Muscle of back (tissue), 11 donors: Measurements from ENCODE around the gene PLEKHM1. TPM values are rescaled to one million over a fixed set of nuclear protein-coding genes. Genes with fewer than 3 reads are reported as not detected.
"Not testable (repeated sequence)": the region's sequence is repeated elsewhere in the genome, so short reads cannot be mapped to it uniquely, and the experiment has no call there.

Experiments
- DNase-seq, 3 donors: peaks; one replicate each; pipeline versions ENCODE4 v3.0.0 to v3.0.0-alpha.2; 2013
- polyA plus RNA-seq, 10 donors: library from polyadenylated mRNA; unstranded; fragments of 120-200 nt; gene quantifications; one replicate each; pipeline ENCODE4 v1.2.1, GENCODE V29; 2013; ENCODE audit not compliant: insufficient read length in 10 of 10

PLEKHM1 gene
- polyA plus RNA-seq, 10 donors, result 7.1 to 14.8 (median 10.7) TPM

DNA sequence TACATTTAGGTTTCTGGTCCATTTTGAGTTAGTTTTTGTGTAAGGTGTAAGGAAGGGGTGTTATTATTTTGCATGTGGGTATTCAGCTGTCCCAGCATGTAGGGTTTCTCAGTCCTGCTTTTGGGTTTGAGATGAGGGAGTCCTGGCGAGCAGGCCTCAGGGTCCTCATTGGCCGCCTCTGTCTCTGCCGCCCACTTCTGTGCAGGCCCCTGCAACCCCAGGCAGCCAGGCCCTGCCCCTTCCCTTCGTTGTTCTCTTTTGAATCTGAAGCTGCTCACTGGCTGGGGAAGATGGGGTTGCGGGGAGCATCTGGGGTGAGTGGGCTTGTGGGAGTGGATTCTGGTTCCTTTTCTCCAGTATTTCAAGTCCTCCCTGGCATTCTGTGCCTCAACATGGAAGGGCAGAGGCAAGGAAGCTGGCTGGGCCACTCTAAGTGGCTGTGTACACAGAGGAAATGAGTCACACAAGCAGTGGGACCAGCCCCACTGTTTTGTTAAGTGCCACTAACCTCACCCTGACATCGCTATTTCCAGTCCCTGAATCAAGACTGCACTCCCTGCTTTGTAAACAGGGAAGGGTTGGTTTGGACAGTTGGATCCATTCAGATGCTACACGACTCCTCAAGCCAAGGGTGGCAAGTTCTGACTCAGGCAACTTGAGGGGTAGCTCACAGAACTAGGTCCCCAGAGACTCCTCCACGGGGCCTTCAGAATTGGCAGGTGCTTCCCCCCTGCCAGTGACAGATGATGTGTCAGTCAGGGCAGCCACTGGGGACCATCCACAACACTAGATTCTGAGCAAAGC lies 28.8 kb downstream of the PLEKHM1 start:
- not testable (repeated sequence) for DNase-seq

DNA sequence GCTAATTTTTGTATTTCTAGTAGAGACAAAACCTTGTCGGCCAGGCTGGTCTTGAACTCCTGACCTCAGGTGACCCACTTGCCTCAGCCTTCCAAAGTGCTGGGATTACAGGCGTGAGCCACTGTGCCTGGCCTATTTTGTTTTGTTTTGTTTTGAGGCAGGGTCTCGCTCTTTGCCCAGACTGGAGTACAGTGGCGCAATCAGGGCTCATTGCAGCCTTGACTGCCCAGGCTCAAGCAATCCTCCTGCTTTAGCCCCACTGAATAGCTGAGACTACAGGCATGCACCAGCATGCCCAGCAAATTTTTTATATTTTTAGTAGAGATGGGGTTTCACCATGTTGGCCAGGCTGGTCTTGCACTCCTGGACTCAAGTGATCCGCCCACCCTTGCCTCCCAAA lies 30.1 kb downstream of the PLEKHM1 start:
- DNase-seq, result not testable (repeated sequence)

DNA sequence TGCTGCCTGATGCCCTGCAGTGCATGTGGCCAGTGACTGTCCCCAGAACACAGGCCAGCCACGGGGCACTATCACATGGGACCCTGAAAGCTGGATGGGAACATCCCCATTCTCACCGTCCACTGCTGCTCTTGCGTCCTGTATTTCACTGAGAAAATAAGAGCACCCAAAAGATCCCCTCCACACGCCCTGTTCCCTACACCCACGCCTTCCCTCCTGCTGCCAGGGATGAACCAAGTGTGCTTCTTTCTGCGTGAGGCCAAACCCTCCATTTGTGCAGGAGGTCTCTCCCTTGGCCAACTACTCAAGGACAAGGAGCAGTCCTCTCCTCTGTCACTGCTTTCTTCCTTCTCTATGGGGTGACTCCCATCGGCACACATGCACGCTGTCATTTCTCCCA lies 36.2 kb downstream of the PLEKHM1 start:
- DNase-seq, result not testable (repeated sequence)

DNA sequence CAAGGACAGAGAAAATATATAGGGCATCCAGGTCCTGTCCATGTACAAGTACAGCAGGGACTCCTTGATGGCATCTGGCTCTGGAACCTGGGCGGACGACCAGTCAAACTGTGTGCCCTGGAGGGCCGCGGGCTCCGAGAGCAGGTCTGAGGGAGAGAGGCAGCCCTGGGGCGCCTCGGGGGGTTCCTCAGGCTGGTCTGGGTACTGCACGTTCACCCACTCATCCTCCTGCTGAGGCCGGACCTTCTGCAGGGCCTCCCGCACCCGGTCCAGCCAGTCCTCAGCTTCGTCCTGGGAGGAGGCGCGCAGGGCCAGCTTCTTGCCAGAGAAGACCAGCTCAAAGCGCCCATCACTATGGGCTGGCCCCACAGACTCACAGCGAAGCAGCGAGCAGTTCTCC lies 36.8 kb downstream of the PLEKHM1 start:
- DNase-seq, result not testable (repeated sequence)

DNA sequence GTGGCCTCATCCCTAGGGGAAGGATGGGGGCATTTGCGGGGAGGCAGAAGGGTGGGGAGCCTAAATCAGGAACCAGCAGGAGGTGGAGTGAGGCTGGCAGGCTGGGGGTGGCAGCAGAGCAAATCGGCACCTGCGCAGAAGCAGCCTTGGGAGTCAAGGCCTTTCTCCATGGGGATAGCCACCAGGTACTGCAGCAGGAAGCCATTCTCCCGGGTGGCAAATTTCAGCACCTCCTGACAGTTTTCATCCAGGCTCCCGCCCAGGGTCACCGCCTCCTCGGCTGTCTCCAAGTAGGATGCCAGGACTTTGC lies 37.3 kb downstream of the PLEKHM1 start:
- DNase-seq, result not testable (repeated sequence)

DNA sequence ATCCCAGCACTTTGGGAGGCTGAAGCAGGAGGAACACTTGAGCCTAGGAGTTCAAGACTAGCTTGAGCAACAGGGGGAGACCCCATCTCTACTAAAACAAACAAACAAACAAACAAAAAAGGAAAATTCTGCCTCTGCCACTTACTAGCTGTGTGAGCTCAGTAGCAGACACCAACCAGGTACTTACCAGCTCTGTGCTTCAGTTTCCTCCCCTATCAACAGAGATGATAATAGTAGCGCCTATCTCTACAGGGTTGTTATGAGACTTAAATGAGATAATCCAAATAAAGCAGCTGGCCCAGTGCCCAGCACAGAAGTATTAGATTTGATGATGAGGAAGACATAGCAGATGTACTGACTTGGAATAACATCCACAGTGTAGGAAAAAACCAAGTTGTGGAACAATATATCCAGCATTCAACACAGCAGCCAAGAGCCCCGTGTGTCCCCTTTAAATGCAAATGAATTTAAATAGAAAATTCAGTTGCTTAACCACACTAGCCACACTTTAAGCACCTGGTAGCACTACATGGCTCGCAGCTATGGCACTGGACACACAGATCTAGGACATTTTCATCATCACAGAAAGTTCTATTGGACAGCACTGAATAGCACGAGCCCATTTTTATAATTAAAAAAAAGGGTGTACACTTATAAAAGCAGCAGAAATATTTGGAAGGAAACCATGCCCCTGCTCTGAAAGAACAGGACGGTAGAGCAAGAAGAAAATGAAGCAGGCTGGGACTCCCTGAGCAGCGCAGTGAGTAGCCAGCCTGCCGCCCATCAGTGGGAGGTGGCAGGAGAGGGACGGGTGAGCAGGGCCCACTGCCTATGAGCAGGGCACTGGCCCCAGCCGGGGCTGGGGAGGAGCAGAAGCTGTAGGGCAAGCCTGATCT lies 37.9 kb downstream of the PLEKHM1 start:
- DNase-seq, result not testable (repeated sequence)

DNA sequence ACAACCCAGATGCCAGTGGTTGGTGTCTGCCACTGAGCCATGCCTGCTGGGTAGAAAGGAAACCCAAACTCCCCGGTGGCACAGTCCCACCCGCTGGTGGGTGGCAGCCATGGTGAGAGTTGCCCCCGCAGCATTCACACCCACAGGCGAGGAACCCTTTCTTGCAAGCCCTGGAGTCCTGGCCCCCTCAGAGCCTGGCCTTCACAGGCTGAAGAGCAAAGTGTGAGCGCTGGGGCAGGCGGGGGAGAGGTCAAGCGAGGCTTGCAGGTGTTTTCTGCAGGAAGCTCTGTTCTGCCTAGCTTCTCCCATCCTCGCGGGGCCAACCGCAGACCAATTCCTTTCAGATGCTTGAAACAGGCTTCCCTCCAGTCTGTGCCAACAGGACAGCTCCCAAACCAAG lies 38.9 kb downstream of the PLEKHM1 start:
- not testable (repeated sequence) for DNase-seq

DNA sequence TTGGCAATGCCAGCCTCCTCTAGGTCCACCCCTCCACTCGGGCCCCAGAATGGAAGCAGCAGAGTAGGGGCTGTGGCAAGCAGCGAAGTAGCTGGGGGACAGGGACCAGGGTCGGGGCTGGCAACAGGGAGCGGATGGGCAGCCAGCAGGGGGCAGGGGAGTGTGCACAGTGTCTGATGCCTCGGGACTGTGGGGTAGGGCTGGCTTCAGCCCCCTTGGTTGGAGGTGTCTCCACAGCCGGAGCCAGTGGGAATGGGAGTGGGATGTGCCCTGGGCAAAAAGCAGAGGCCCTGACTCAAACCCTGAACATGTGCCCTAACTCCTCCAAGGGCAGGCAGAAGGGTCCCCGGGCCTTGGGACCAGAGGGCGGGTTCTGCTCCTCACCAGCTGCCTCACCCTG lies 39.4 kb downstream of the PLEKHM1 start:
- DNase-seq, result no peak

DNA sequence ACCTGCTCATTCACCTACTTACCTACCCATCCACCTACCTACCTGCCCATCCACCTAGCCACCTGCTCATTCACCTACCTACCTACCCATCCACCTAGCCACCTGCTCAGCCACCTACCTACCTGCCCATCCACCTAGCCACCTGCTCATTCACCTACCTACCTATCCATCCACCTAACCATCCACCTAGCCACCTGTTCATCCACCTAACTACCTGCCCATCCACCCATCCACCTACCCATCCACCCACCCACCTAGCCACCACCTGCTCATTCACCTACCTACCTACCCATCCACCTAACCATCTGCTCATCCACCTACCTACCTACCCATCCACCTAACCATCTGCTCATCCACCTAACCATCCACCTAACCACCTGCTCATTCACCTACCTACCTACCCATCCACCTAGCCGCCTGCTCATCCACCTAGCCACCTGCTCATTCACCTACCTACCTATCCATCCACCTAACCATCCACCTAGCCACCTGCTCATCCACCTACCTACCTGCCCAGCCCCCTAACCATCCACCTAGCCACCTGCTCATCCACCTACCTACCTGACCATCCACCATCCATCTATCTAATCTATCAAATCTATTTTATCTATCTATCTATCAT lies 40.7 kb downstream of the PLEKHM1 start:
- not testable (repeated sequence) for DNase-seq

DNA sequence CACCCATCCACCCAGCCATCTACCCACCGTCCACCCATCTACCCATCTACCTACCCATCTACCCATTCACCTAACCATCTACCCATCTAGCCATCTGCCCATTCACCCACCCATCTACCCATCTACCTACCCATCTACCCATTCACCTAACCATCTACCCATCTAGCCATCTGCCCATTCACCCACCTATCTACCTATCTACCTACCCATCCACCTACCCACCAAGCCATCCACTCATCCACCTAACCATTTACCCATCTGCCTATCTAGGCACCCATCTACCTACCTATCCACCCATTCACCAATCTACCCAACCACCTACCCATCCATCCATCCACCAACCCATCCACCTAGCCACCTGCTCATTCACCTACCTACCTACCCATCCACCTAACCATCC lies 41.3 kb downstream of the PLEKHM1 start:
- DNase-seq, result not testable (repeated sequence)

DNA sequence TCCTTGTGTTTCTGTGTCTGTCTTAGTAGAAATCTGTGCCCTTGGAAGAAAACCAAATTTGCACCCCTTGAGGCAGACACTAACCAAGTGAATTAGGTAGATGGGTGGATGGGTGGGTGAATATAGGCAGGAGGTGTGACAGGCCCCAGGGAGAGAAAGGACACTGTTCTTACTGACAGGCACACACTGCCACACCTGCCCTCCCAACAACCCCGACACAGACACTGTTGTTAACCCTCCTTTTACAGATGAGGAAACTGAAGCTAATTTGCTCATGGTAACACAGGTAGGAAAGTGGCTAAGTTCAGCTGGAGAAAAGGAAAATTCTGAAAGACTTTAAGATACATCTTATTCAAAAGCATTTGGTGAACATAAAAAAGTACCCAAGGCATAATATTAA lies 42.0 kb downstream of the PLEKHM1 start:
- not testable (repeated sequence) for DNase-seq

DNA sequence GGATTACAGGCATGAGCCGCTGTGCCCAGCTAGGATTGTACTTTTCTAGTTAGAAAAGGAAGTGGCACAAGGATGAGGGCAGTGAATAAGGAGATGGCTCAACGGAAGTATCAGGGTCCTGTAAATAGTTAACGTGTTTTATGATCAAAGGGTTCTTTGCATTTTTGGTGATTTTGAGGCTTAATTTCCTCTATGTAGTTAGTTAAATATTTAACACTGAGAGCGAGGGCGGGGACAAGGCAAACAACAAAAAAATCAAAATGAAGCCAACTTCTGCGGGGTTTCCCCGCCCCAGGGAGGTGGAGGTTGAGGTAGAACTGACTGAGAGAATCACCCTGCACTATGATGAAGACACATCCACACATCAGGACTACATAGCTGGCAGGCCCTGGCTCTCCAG lies 42.5 kb downstream of the PLEKHM1 start:
- DNase-seq, result not testable (repeated sequence)

DNA sequence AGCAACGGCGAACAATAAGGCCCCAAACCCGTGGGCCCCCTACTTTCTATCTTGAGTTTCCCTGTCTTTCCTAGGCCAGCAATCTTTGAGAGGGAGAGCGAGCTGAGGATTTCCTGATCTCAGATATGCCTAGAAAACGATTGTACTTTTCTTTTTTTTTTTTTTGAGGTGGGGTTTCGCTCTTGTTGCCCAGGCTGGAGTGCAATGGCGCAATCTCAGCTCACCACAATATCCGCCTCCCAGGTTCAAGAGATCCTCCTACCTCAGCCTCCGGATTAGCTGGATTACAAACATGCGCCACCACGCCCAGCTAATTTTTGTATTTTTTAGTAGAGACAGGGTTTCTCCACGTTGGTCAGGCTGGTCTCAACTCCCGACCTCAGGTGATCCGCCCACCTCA lies 42.9 kb downstream of the PLEKHM1 start:
- DNase-seq, result not testable (repeated sequence)

DNA sequence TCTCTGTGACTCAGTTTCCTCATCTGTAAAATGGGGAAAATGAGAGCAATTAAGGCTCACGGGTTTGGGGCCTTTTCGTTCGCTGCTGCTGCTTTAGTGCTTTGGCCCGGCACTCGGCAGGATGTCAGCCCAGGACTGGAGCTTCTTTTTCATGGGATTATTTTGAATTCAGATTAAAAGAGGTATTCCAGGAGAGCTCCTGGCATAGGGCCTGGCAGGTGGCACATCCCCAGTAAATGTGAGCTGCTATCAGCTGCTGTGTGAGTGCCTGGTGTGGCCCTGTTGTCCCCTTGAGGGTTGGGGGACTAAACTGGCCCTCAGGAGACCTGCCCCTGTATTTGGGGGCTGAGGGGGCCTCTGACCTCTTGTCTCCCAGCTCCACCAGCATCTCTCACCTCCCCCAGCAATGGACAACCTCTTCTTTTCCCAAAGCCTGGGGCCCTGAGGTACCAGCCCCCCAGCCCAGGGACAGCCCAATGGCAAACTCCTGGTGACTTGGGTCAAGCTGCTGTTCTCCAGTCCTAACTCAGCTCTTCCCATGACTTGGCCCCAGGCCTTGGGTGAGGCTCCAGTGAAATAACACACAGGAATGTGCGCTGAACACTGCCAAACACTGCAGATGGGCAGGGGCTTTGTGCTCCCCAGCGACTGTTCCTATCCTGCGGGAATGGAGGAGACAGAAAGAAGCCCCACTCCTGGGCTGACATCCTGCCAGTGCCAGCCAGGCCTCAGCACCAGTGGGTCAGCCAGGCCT lies 43.5 kb downstream of the PLEKHM1 start:
- not testable (repeated sequence) for DNase-seq

DNA sequence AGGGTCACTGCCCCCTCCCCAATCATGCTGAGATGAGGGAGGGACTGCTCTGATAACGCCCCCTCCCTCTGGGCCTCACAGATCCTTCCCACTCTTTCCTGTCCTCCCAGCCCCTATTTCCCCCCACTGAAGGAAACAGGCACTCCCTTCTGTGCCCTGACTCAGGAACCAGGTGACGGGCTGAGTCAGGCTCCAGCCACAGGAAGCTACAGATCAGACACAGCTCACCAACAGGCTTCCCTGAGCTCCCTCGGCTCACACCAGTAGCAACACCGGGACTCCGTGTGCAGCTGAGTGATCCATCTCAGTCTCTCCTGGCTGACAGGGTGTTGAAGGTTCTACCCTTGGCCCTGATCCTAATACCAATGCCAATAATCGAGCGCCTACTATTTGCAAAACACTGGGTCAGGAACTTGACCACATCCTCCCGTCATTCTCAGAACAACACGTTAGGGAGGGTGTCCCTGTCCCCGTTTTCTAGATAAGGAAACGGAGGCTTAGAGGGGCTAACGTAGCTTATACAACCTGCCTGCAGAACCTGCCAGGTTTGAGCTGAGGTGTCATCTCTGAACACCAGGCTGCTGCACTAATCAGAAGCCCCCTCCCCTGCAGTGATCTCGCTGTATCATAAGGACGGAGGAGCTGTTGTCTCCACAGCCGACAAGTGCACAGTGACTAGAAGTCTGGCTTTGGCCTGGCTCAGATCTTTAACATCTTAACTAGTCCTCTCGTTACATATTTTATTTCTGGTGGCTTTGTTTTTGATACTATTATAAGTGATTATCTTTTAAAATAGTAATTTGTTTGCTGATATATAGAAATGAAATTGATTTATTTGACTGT lies 44.4 kb downstream of the PLEKHM1 start:
- not testable (repeated sequence) for DNase-seq

DNA sequence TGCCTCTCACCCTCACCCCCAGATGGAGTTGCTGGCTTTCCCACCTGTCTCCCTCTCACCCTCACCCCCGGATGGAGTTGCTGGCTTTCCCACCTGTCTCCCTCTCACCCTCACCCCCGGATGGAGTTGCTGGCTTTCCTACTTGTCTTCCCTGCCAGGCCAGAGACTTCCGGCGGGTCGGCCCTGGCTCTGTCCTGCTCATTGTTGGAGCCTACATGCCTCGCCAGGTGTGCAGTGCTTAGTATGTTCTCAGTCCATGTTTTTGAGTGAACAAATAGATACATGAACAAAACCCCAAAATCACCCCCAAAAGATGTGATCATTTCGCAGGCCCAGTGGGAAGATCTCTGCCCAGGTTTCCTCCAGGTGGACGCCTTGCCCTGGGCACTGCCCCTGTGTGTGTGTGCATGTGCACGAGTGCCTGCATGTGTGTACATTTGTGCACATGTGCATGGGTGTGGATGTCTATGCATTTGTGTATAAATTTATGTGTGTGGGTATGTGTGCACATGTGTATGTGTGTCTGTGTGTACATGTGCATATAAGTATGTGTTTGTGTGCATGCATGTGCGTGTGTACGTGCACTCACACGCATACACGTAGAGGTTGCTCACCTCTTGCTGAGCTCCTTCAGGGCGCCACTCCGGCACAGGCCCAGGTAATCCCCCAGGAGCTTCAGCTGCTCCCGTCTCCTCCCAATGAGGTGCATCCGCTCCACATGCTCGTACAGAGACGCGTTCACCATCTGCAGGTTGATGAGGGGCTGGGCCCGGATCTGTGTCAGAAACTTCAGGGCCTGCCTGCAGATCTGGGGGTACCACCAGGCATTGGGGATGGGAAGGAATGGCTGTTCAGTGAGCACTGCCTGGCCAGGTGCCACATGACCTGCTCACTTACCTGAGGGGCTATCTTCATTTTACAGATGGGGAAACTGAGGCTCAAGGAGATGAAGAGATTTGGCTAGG lies 45.4 kb downstream of the PLEKHM1 start:
- not testable (repeated sequence) for DNase-seq

DNA sequence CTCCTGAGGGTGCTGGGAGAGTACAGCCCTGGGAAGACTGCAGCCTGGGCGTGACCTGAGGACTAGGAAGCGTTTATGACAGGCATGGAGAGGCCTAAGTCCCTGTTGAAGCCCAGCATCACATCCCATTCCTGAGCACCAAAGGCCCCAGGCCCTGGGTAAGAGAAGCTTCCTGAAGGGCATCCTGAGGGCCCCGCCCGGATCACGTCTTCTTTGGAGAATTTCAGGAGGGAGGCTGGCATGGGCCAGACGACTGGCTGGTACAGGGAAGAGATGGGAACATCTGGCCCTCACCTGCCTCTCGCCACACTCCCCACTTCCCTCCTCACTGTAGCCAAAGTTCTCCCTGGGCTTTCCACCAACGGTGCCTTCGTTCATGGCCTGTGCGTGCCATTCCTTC lies 46.2 kb downstream of the PLEKHM1 start:
- not testable (repeated sequence) for DNase-seq

DNA sequence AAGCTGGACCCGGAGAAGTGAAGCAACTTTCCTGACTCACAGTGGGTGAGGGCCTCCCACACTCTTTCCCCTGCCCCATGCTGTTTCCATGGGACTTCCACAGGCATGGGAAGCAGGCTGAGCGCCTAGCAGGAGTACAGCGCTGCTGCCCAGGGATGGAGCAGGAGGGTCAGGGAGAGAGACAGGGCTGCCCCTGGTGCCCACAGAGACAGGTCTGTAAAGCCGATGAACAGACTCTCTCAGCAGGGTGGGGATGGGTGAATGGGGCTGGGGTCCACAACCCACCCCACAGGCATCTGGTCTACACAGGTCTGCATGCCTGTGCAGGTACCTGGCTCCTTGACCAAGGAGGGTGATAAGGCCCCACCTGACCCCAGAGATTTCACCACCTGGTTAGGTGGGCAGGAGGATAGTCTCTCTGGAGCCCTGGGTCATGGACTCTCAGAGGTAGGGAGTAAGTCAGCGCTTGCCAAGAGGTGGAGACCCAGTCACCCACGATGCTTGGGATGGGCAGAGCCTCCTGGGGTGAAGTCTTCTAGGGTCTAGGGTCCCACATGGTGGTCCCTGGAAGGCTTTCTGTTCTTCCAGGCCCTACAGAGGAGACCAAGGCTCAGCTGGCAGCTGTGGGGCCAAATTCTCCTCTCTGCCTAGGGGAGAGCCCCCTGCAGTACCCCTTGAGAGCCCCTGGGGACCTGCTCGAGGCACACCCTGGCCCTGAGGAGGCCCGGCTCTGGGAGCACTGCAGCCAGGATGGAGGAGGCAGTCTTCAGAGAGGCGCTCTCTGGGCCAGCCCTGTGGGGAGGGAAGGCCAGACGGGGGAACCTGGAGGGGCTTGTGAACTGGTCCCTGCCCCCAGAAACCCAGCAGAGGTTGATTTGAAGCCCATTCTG lies 46.9 kb downstream of the PLEKHM1 start:
- DNase-seq, result not testable (repeated sequence)
